Measurements from ENCODE around the gene ATP10A.

DNA sequence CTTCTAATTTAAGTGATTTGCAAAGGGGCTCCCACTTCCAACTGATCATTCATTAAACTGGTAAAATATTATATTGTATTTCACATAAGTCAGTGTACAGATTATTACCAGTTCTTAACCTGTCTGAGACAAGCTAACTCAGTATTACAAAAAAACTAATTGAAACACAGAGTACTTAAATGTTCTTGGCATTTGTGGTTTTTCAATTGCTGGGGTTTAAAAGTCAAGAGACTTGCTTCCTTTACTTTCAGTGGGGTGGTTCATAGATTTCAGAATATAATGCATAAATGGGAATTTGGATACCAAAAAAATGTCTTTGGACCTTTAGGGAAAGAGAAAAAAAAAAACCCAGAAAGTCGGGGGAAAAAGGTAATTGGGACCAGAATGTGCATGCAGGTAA lies 85.0 kb downstream of the ATP10A start:
- TF ChIP-seq, protein P1, sequence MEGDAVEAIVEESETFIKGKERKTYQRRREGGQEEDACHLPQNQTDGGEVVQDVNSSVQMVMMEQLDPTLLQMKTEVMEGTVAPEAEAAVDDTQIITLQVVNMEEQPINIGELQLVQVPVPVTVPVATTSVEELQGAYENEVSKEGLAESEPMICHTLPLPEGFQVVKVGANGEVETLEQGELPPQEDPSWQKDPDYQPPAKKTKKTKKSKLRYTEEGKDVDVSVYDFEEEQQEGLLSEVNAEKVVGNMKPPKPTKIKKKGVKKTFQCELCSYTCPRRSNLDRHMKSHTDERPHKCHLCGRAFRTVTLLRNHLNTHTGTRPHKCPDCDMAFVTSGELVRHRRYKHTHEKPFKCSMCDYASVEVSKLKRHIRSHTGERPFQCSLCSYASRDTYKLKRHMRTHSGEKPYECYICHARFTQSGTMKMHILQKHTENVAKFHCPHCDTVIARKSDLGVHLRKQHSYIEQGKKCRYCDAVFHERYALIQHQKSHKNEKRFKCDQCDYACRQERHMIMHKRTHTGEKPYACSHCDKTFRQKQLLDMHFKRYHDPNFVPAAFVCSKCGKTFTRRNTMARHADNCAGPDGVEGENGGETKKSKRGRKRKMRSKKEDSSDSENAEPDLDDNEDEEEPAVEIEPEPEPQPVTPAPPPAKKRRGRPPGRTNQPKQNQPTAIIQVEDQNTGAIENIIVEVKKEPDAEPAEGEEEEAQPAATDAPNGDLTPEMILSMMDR (IDR thresholded peaks at IDR 0.05) = no peak
- TF ChIP-seq POLR2A (IDR thresholded peaks at IDR 0.05) (no peak), EP300 (IDR thresholded peaks at IDR 0.05) (no peak)

All from ovary (tissue), 3 donors.